IMR-90 (cell line): ENCODE measurements around the gene SPAG16. TPM values are rescaled to one million over a fixed set of nuclear protein-coding genes. Genes with fewer than 3 reads are reported as not detected.

Experiments used
- ATAC-seq: fragments of 200-7000 bp; cut with Tn5 transposase; 2 replicates; pipeline ENCODE4 v1.9.1; 2020; ENCODE audit warnings: low read depth, mild to moderate bottlenecking, moderate library complexity
- BruUV-seq: library from RNA; stranded (reverse); fragments of 400-500 nt; replicated peaks from 2 replicates; lab custom pipeline; 2021; lab: Mats Ljungman, UMichigan
- CTCF ChIA-PET: fragments of 300-600 bp; formaldehyde crosslinking; extraction: SDS; loops from one replicate; lab custom pipeline; 2021; ENCODE audit warnings: antibody characterized with exemption; lab: Yijun Ruan, JAX
- POLR2A ChIA-PET: fragments of 300-600 bp; sonication (Branson Sonifier 250); formaldehyde crosslinking; loops from one replicate; lab custom pipeline; 2022; ENCODE audit warnings: antibody characterized with exemption; ENCODE audit not compliant: unreplicated experiment; lab: Charles Lee
- DNase-seq: peaks from one replicate; pipeline ENCODE4 v3.0.0; 2013
- H2AFZ ChIP-seq: replicated peaks from 2 replicates; pipeline ENCODE3; 2013; ENCODE audit warnings: low read length, mild to moderate bottlenecking; ENCODE audit not compliant: poor library complexity
- H2AK5ac ChIP-seq: 2 replicates; pipeline ENCODE4 v1.6.1; 2013; ENCODE audit warnings: low read depth, low read length, inconsistent platforms
- H2AK9ac ChIP-seq: replicated peaks from 2 replicates; pipeline ENCODE3; 2013; ENCODE audit warnings: mild to moderate bottlenecking, low read depth, low read length, moderate library complexity; ENCODE audit not compliant: poor library complexity
- H2BK120ac ChIP-seq: 2 replicates; pipeline ENCODE4 v1.6.1; 2013; ENCODE audit warnings: low read depth, low read length, inconsistent platforms
- H2BK15ac ChIP-seq: 3 replicates; pipeline ENCODE4 v1.6.1; 2013; ENCODE audit warnings: low read depth, low read length, inconsistent platforms
- H2BK20ac ChIP-seq: 2 replicates; pipeline ENCODE4 v1.6.1; 2013; ENCODE audit warnings: low read depth, mild to moderate bottlenecking, inconsistent platforms, low read length, moderate library complexity
- H2BK5ac ChIP-seq: 2 replicates; pipeline ENCODE4 v1.6.1; 2013; ENCODE audit warnings: mild to moderate bottlenecking, low read depth, low read length, inconsistent platforms; ENCODE audit not compliant: poor library complexity, severe bottlenecking
- H3K14ac ChIP-seq: replicated peaks from 2 replicates; pipeline ENCODE4 v1.6.1; 2013; ENCODE audit warnings: low read depth, low read length, inconsistent platforms
- H3K18ac ChIP-seq: 2 replicates; pipeline ENCODE4 v1.6.1; 2013; ENCODE audit warnings: low read depth, low read length, control low read depth
- H3K23ac ChIP-seq: 2 replicates; pipeline ENCODE4 v1.6.1; 2013; ENCODE audit warnings: low read depth, low read length, inconsistent platforms
- H3K27ac ChIP-seq: 2 replicates; pipeline ENCODE4 v1.5.1; 2013; ENCODE audit warnings: mild to moderate bottlenecking, control low read depth, low read length; ENCODE audit not compliant: insufficient read depth
- H3K27me3 ChIP-seq: 2 replicates; pipeline ENCODE4 v1.6.1; 2013; ENCODE audit warnings: low read length; ENCODE audit not compliant: control insufficient read depth, insufficient read depth
- H3K36me3 ChIP-seq: 2 replicates; pipeline ENCODE4 v1.6.1; 2013; ENCODE audit warnings: low read length, mixed read lengths; ENCODE audit not compliant: control insufficient read depth, insufficient read depth
- H3K4ac ChIP-seq: 2 replicates; pipeline ENCODE4 v1.6.1; 2013; ENCODE audit warnings: low read depth, low read length, inconsistent platforms
- H3K4me1 ChIP-seq: 2 replicates; pipeline ENCODE4 v1.6.1; 2013; ENCODE audit warnings: low read length, mixed read lengths; ENCODE audit not compliant: control insufficient read depth, insufficient read depth
- H3K4me2 ChIP-seq: 2 replicates; pipeline ENCODE4 v1.6.1; 2013; ENCODE audit warnings: low read depth, mild to moderate bottlenecking, control low read depth, low read length, moderate library complexity
- H3K4me3 ChIP-seq: 2 replicates; pipeline ENCODE4 v1.5.1; 2013; ENCODE audit warnings: low read depth, mild to moderate bottlenecking, control low read depth, low read length, moderate library complexity; ENCODE audit not compliant: insufficient read depth
- H3K56ac ChIP-seq: 2 replicates; pipeline ENCODE4 v1.6.1; 2013; ENCODE audit warnings: low read length, inconsistent platforms; ENCODE audit not compliant: insufficient read depth; ENCODE audit errors: extremely low read depth
- H3K79me1 ChIP-seq, 2 experiments: 2 replicates each; pipeline ENCODE4 v1.6.1; 2013; ENCODE audit warnings: low read length in 2 of 2, inconsistent platforms in 1 of 2, low read depth in 1 of 2
- H3K9ac ChIP-seq: 2 replicates; pipeline ENCODE4 v1.6.1; 2013; ENCODE audit warnings: low read depth, low read length, control low read depth
- H3K9me1 ChIP-seq: 2 replicates; pipeline ENCODE4 v1.6.1; 2013; ENCODE audit warnings: low read length, inconsistent platforms; ENCODE audit not compliant: insufficient read depth
- H3K9me3 ChIP-seq: 2 replicates; pipeline ENCODE4 v1.6.1; 2013; ENCODE audit warnings: low read length; ENCODE audit not compliant: control insufficient read depth, insufficient read depth
- H4K20me1 ChIP-seq: 2 replicates; pipeline ENCODE4 v1.6.1; 2013; ENCODE audit warnings: low read length, inconsistent platforms; ENCODE audit not compliant: insufficient read depth
- H4K5ac ChIP-seq: 2 replicates; pipeline ENCODE4 v1.6.1; 2013; ENCODE audit warnings: mild to moderate bottlenecking, low read depth, low read length, control low read depth
- H4K8ac ChIP-seq, 2 experiments: 2 replicates each; pipeline ENCODE4 v1.6.1; 2013; ENCODE audit warnings: low read depth in 2 of 2, low read length in 2 of 2, control low read depth in 1 of 2, inconsistent platforms in 1 of 2
- H4K91ac ChIP-seq: 2 replicates; pipeline ENCODE4 v1.6.1; 2013; ENCODE audit warnings: low read depth, low read length, inconsistent platforms; ENCODE audit not compliant: insufficient read depth
- CEBPB ChIP-seq: IDR thresholded peaks from 2 replicates; pipeline ENCODE4 v1.6.1; 2012; ENCODE audit warnings: low read depth, low read length, improper control_type of control experiment
- NFE2L2 ChIP-seq: fragments of 150-350 bp; IDR thresholded peaks from 2 replicates; pipeline ENCODE4 v1.6.1; 2016; ENCODE audit warnings: low read depth, mild to moderate bottlenecking, low read length
- WGBS, 2 experiments: methylation state at CpG; one replicate each; pipeline versions ENCODE4 v1.1.5 to v1.1.7; 2013; ENCODE audit warnings: missing lambda C conversion rate in 2 of 2; ENCODE audit not compliant: insufficient read length in 1 of 2; ENCODE audit errors: extremely low coverage in 2 of 2; 5-methylcytosine and 5-hydroxymethylcytosine counted together
- dilution Hi-C: fragments of 300-500 bp; cut with HindIII; formaldehyde crosslinking; loops from one replicate; pipeline ENCODE4 v1.14.3; 2018; ENCODE audit warnings: low sequenced_read_pairs; ENCODE audit not compliant: unreplicated experiment
- in situ Hi-C: fragments of 300-500 bp; cut with MboI; formaldehyde crosslinking; loops from 3 replicates; pipeline ENCODE4 v1.14.3; 2019; ENCODE audit warnings: low sequenced_read_pairs, inconsistent platforms, mixed read lengths
- intact Hi-C: fragments of 100-400 bp; cut with micrococcal nuclease; formaldehyde crosslinking; loops from 2 replicates; pipeline ENCODE4 v1.10.0; 2022
- polyA plus RNA-seq, 3 experiments: library from polyadenylated mRNA; depleted of rRNA; stranded (reverse); fragments of >200 nt; gene quantifications; 2 replicates each; pipeline ENCODE4 v1.2.3, GENCODE V29; 2012; ENCODE audit warnings: low replicate concordance in 1 of 3
- total RNA-seq: library from RNA; depleted of rRNA; stranded (reverse); fragments of >200 nt; gene quantifications from 2 replicates; pipeline ENCODE4 v1.2.3, GENCODE V29; 2012

The SPAG16 gene
- total and polyA plus RNA-seq, 2 of the 4 experiments (the other 2 are of a cell fraction): 7.3 to 13.5 TPM

- peak overlapping the region; percentile 44; the same call in 2 of the 3 replicates for H2BK15ac ChIP-seq
- no peak overlapping the region for H2AK9ac ChIP-seq
- H2BK5ac ChIP-seq: no peak overlapping the region
- peaks cover 4% of the 10 kb centered on the region; the same call in 1 of the 2 replicates for H3K4me1 ChIP-seq
- H3K18ac ChIP-seq: no peak overlapping the region
- WGBS, 2 experiments: 60% methylated on average over 1 of the region's 6 CpGs; no CpG with 5 or more reads in 1 of the 2 experiments
- in situ Hi-C loops (loop anchor here (10.0 kb wide), 1 partner anchor 557 kb away; no protein-coding TSS in a partner anchor), dilution Hi-C loops (no loop called here), intact Hi-C loops (no loop called here)
- H3K36me3 ChIP-seq: no peaks in the 10 kb centered on the region
- H3K23ac ChIP-seq: no peak overlapping the region
- peak overlapping the region; percentile 46; the same call in 1 of the 2 replicates for H4K91ac ChIP-seq
- TF ChIP-seq CEBPB (peak; percentile 40), NFE2L2 (no peak)
- CTCF ChIA-PET: no interaction called here
- H3K56ac ChIP-seq: no peak overlapping the region
- no peak overlapping the region for H3K27ac ChIP-seq
- H3K9me1 ChIP-seq: no peaks in the 10 kb centered on the region
- no peak overlapping the region for H4K5ac ChIP-seq
- no peaks in the 10 kb centered on the region for H3K9me3 ChIP-seq
- peak overlapping the region; percentile 17 for H2BK120ac ChIP-seq
- no TSS peak for BruUV-seq
- POLR2A ChIA-PET: no interaction called here
- H3K79me1 ChIP-seq: no peaks in the 10 kb centered on the region
- no peak overlapping the region for H3K4me2 ChIP-seq
- no peaks in the 10 kb centered on the region for H3K27me3 ChIP-seq
- H4K8ac ChIP-seq: no peak overlapping the region
- H2AFZ ChIP-seq: no peak overlapping the region
- H3K9ac ChIP-seq: no peak overlapping the region
- no peak overlapping the region for H2AK5ac ChIP-seq
- DNase-seq (no peak), ATAC-seq (no peak)
- H2BK20ac ChIP-seq: peak overlapping the region; percentile 34; the same call in 1 of the 2 replicates
- H3K4ac ChIP-seq: 0 out of 2 replicates have a peak overlapping the region, but pooled peaks have one; percentile 18
- peak overlapping the region; percentile 17; the same call in 1 of the 2 replicates for H3K14ac ChIP-seq
- no peaks in the 10 kb centered on the region for H4K20me1 ChIP-seq
- no peak overlapping the region for H3K4me3 ChIP-seq
These were observed 42.4 kb upstream of the SPAG16 start for GRCh38 chr2:213241817-213242216.
